Endothelial cell of umbilical vein (primary cell): ENCODE data around the gene TBC1D5. TPM values are rescaled to one million over a fixed set of nuclear protein-coding genes. Genes with fewer than 3 reads are reported as not detected.

Experiments used
- BruUV-seq: library from RNA; stranded (reverse); fragments of 400-500 nt; replicated peaks from 2 replicates; lab custom pipeline; 2021; lab: Mats Ljungman, UMichigan
- CTCF ChIA-PET: fragments of 300-600, 350-600 bp; sonication (Branson Sonifier 250); formaldehyde crosslinking; loops from one replicate; lab custom pipeline; 2021; ENCODE audit warnings: antibody characterized with exemption, inconsistent platforms; lab: Charles Lee
- POLR2A ChIA-PET: fragments of 300-600, 350-600 bp; sonication (Branson Sonifier 250); formaldehyde crosslinking; loops from one replicate; lab custom pipeline; 2021; ENCODE audit warnings: antibody characterized with exemption, inconsistent platforms; lab: Charles Lee
- DNase-seq: peaks from one replicate; pipeline ENCODE4 v3.0.0-alpha.2; 2011; ENCODE audit warnings: low read depth, low spot score
- FAIRE-seq: peaks from 2 replicates; lab custom pipeline; 2011; peaks lifted over from hg19 to GRCh38; lab: Jason Lieb, UNC
- H2AFZ ChIP-seq: 2 replicates; pipeline ENCODE4 v1.6.0; 2012; ENCODE audit warnings: low read depth, low read length, control low read depth, inconsistent platforms
- H3K27ac ChIP-seq: 2 replicates; pipeline ENCODE4 v1.5.1; 2011; ENCODE audit warnings: low read depth, mild to moderate bottlenecking, control low read depth, low read length, moderate library complexity; ENCODE audit not compliant: insufficient read depth
- H3K27me3 ChIP-seq, 2 experiments: 2 replicates each; pipeline versions ENCODE4 v1.6.0 to v1.6.1; 2011; ENCODE audit warnings: low read length in 2 of 2, mixed read lengths in 1 of 2; ENCODE audit not compliant: control insufficient read depth in 2 of 2, insufficient read depth in 2 of 2
- H3K36me3 ChIP-seq, 2 experiments: 2 replicates in 1 of 2; 3 replicates in 1 of 2; pipeline ENCODE4 v1.5.1; 2011; ENCODE audit warnings: low read length in 2 of 2, mild to moderate bottlenecking in 1 of 2, moderate library complexity in 1 of 2; ENCODE audit not compliant: control insufficient read depth in 2 of 2, insufficient read depth in 2 of 2; ENCODE audit errors: extremely low read depth in 1 of 2
- H3K4me1 ChIP-seq: 3 replicates; pipeline ENCODE4 v1.5.1; 2011; ENCODE audit warnings: mild to moderate bottlenecking, low read length; ENCODE audit not compliant: control insufficient read depth, insufficient read depth; ENCODE audit errors: extremely low read depth
- H3K4me2 ChIP-seq: 2 replicates; pipeline ENCODE4 v1.6.1; 2011; ENCODE audit warnings: low read length, control low read depth, mixed read lengths; ENCODE audit not compliant: insufficient read depth
- H3K4me3 ChIP-seq, 3 experiments: fragments of 200-600 bp in 1 of 3; sonication (generic), shearing (Covaris generic) in 1 of 3; replicated peaks in 1 of 3; 2 replicates each; pipeline ENCODE4 v1.5.1; 2011 to 2016; ENCODE audit warnings: control low read depth in 3 of 3, low read length in 3 of 3, mild to moderate bottlenecking in 2 of 3, inconsistent platforms in 1 of 3, low read depth in 1 of 3, moderate library complexity in 1 of 3; ENCODE audit not compliant: insufficient read depth in 1 of 3
- H3K79me2 ChIP-seq: 2 replicates; pipeline ENCODE4 v1.6.0; 2012; ENCODE audit warnings: low read length, inconsistent platforms; ENCODE audit not compliant: control insufficient read depth, insufficient read depth
- H3K9ac ChIP-seq: replicated peaks from 2 replicates; pipeline ENCODE3; 2011; ENCODE audit warnings: low read length, control low read depth; ENCODE audit not compliant: insufficient read depth; ENCODE audit errors: extremely low read depth
- H3K9me1 ChIP-seq: replicated peaks from 3 replicates; pipeline ENCODE4 v1.6.0; 2011; ENCODE audit warnings: mild to moderate bottlenecking, low read length; ENCODE audit not compliant: control insufficient read depth, insufficient read depth; ENCODE audit errors: extremely low read depth
- H3K9me3 ChIP-seq: replicated peaks from 2 replicates; pipeline ENCODE4 v1.5.1; 2012; ENCODE audit warnings: low read length, inconsistent platforms; ENCODE audit not compliant: control insufficient read depth, insufficient read depth
- H4K20me1 ChIP-seq: replicated peaks from 2 replicates; pipeline ENCODE3; 2011; ENCODE audit warnings: mild to moderate bottlenecking, low read length; ENCODE audit not compliant: control insufficient read depth, insufficient read depth; ENCODE audit errors: extremely low read depth
- CTCF ChIP-seq, 2 donors: IDR thresholded peaks; 1 replicate in 1 of 2; 2 replicates in 1 of 2; pipeline ENCODE4 v1.5.1; 2011; ENCODE audit warnings: low read length in 2 of 2, mild to moderate bottlenecking in 2 of 2, moderate library complexity in 2 of 2, control low read depth in 1 of 2, inconsistent platforms in 1 of 2, low read depth in 1 of 2; ENCODE audit not compliant: insufficient read depth in 1 of 2; ENCODE audit errors: extremely low read depth in 1 of 2
- GATA2 ChIP-seq: IDR thresholded peaks from 2 replicates; pipeline ENCODE4 v1.7.0; 2011; ENCODE audit warnings: low read depth, mild to moderate bottlenecking, moderate library complexity, mixed read lengths, low read length; ENCODE audit not compliant: insufficient read length, insufficient read depth
- JUN ChIP-seq: IDR thresholded peaks from 2 replicates; pipeline ENCODE4 v1.6.1; 2011; ENCODE audit warnings: borderline replicate concordance, low read depth; ENCODE audit not compliant: insufficient read length, insufficient read depth
- MAX ChIP-seq: IDR thresholded peaks from 2 replicates; pipeline ENCODE4 v1.6.1; 2011; ENCODE audit not compliant: insufficient read depth, insufficient read length
- MYC ChIP-seq: IDR thresholded peaks from one replicate; pipeline ENCODE4 v1.6.1; 2011; ENCODE audit warnings: mild to moderate bottlenecking, low read depth, low read length
- POLR2A ChIP-seq: IDR thresholded peaks from 2 replicates; pipeline ENCODE4 v1.6.1; 2012; ENCODE audit warnings: low read depth, mild to moderate bottlenecking, control low read depth, low read length
- POLR2AphosphoS5 ChIP-seq: IDR thresholded peaks from 2 replicates; pipeline ENCODE4 v1.6.1; 2012; ENCODE audit warnings: low read depth, mild to moderate bottlenecking, control low read depth, low read length, moderate library complexity; ENCODE audit not compliant: insufficient read depth
- dilution Hi-C: fragments of 300-500 bp; cut with MboI; formaldehyde crosslinking; loops from one replicate; pipeline ENCODE4 v1.15.0; 2019; ENCODE audit warnings: low sequenced_read_pairs; ENCODE audit not compliant: extremely low pct_ligation_motif_present
- intact Hi-C: fragments of 100-400 bp; cut with micrococcal nuclease; formaldehyde crosslinking; loops from one replicate; pipeline ENCODE4 v1.10.0; 2022
- polyA plus RNA-seq, 4 experiments: library from polyadenylated mRNA; depleted of rRNA in 3 of 4; stranded (reverse) in 3 of 4; unstranded in 1 of 4; fragments of >200 nt; gene quantifications; 2 replicates each; pipeline versions ENCODE4 v1.2.1 to v1.2.3, GENCODE V29; 2011 to 2012; ENCODE audit warnings: missing spikeins in 1 of 4
- total RNA-seq: library from RNA; stranded (reverse); gene quantifications from 2 replicates; pipeline ENCODE4 v1.2.3, GENCODE V29; 2021

TBC1D5 gene
- total and polyA plus RNA-seq, 2 donors (not counting 3 experiments of a cell fraction or from before 2014, with no cell fraction given), result 17.5 to 44.7 TPM

- Histone ChIP-seq H3K9me3 (no peaks in the 10 kb centered on the region), H3K9me1 (no peaks in the 10 kb centered on the region), H3K4me3 (no peak overlapping the region), H3K36me3 (no peaks in the 10 kb centered on the region), H2AFZ (no peak overlapping the region), H3K27ac (no peak overlapping the region), H3K4me1 (no peaks in the 10 kb centered on the region), H3K79me2 (no peaks in the 10 kb centered on the region), H4K20me1 (no peaks in the 10 kb centered on the region), H3K9ac (no peak overlapping the region), H3K27me3 (no peaks in the 10 kb centered on the region), H3K4me2 (no peak overlapping the region)
- ChIA-PET POLR2A (no interaction called here), CTCF (interaction anchor here (1.1 to 1.6 kb wide), 2 partner anchors 22 to 218 kb away, joined by 4 read pairs; no protein-coding TSS in a partner anchor)
- TF ChIP-seq MYC, result no peak
- TF ChIP-seq GATA2, result no peak
- no peak for TF ChIP-seq MAX
- no peak for TF ChIP-seq JUN
- TF ChIP-seq CTCF (IDR thresholded peaks at IDR 0.05; ENCODE audit: extremely low read depth in 1 of 2, insufficient read depth in 1 of 2, low read depth in 1 of 2, low read length in 2 of 2), result no peak
- no peak for TF ChIP-seq POLR2A
- TF ChIP-seq POLR2AphosphoS5, result no peak
- no TSS peak for BruUV-seq
- FAIRE-seq (no peak), DNase-seq (no peak)
- dilution Hi-C loops, result no loop called here
- intact Hi-C loops, result no loop called here
Observed at GRCh38 chr3:17623464-17623863, 119.0 kb downstream of the TBC1D5 start.
